Measurements from ENCODE around the gene DOCK3. TPM values are rescaled to one million over a fixed set of nuclear protein-coding genes. Genes with fewer than 3 reads are reported as not detected.
"Not testable (repeated sequence)": the region's sequence is repeated elsewhere in the genome, so short reads cannot be mapped to it uniquely, and the experiment has no call there.

Gene DOCK3
- total and polyA plus RNA-seq, 4 donors: 11.0 to 35.7 (median 33.0) TPM

- no peaks in the 10 kb centered on the region for H3K4me1 ChIP-seq (ENCODE audit: control insufficient read depth, insufficient read depth, low read length)
- H3K36me3 ChIP-seq (ENCODE audit: control insufficient read depth, insufficient read depth, low read length): peaks cover 12% of the 10 kb centered on the region
- DNase-seq (ENCODE audit: low read depth in 4 of 6, low spot score in 6 of 6): no peak
- no peaks in the 10 kb centered on the region for H3K27me3 ChIP-seq (ENCODE audit: control insufficient read depth, insufficient read depth, low read length)
- no peak overlapping the region for H3K4me3 ChIP-seq (ENCODE audit: low read depth, low read length)
- WGBS (ENCODE audit: insufficient coverage): 63% methylated on average over 3 of the region's 3 CpGs
- H3K9me3 ChIP-seq (ENCODE audit: control insufficient read depth, insufficient read depth, low read length): no peaks in the 10 kb centered on the region
- H3K27ac ChIP-seq (ENCODE audit: low read depth, low read length): no peak overlapping the region
Observed at GRCh38 chr3:51242939-51243338, 568.2 kb downstream of the DOCK3 start.

GRCh38 chr3:51243924-51244323 lies 569.2 kb downstream of the DOCK3 start:
- Histone ChIP-seq H3K9me3 (ENCODE audit: control insufficient read depth, insufficient read depth, low read length) (no peaks in the 10 kb centered on the region), H3K27ac (ENCODE audit: low read depth, low read length) (no peak overlapping the region), H3K4me1 (ENCODE audit: control insufficient read depth, insufficient read depth, low read length) (no peaks in the 10 kb centered on the region), H3K36me3 (ENCODE audit: control insufficient read depth, insufficient read depth, low read length) (peaks cover 15% of the 10 kb centered on the region), H3K27me3 (ENCODE audit: control insufficient read depth, insufficient read depth, low read length) (no peaks in the 10 kb centered on the region), H3K4me3 (ENCODE audit: low read depth, low read length) (no peak overlapping the region)
- DNase-seq (ENCODE audit: low read depth in 4 of 6, low spot score in 6 of 6): no peak

GRCh38 chr3:51245867-51246266 lies 571.1 kb downstream of the DOCK3 start:
- Histone ChIP-seq H3K36me3 (ENCODE audit: control insufficient read depth, insufficient read depth, low read length) (peaks cover 15% of the 10 kb centered on the region), H3K9me3 (ENCODE audit: control insufficient read depth, insufficient read depth, low read length) (no peaks in the 10 kb centered on the region), H3K4me1 (ENCODE audit: control insufficient read depth, insufficient read depth, low read length) (no peaks in the 10 kb centered on the region), H3K4me3 (ENCODE audit: low read depth, low read length) (no peak overlapping the region), H3K27me3 (ENCODE audit: control insufficient read depth, insufficient read depth, low read length) (no peaks in the 10 kb centered on the region), H3K27ac (ENCODE audit: low read depth, low read length) (no peak overlapping the region)
- no CpG with 5 or more reads among the region's 2 CpGs for WGBS (ENCODE audit: insufficient coverage)
- DNase-seq (ENCODE audit: low read depth in 4 of 6, low spot score in 6 of 6): no peak

GRCh38 chr3:51257870-51258269 lies 583.1 kb downstream of the DOCK3 start:
- Histone ChIP-seq H3K36me3 (ENCODE audit: control insufficient read depth, insufficient read depth, low read length) (peaks cover 20% of the 10 kb centered on the region), H3K4me3 (ENCODE audit: low read depth, low read length) (no peak overlapping the region), H3K27me3 (ENCODE audit: control insufficient read depth, insufficient read depth, low read length) (no peaks in the 10 kb centered on the region), H3K4me1 (ENCODE audit: control insufficient read depth, insufficient read depth, low read length) (no peaks in the 10 kb centered on the region), H3K9me3 (ENCODE audit: control insufficient read depth, insufficient read depth, low read length) (no peaks in the 10 kb centered on the region), H3K27ac (ENCODE audit: low read depth, low read length) (no peak overlapping the region)
- DNase-seq (ENCODE audit: low read depth in 4 of 6, low spot score in 6 of 6): no peak
- WGBS (ENCODE audit: insufficient coverage): no CpG with 5 or more reads among the region's 1 CpG

- H3K9me3 ChIP-seq (ENCODE audit: control insufficient read depth, insufficient read depth, low read length); DNase-seq (ENCODE audit: low read depth in 4 of 6, low spot score in 6 of 6); H3K4me3 ChIP-seq (ENCODE audit: low read depth, low read length); H3K27me3 ChIP-seq (ENCODE audit: control insufficient read depth, insufficient read depth, low read length); H3K27ac ChIP-seq (ENCODE audit: low read depth, low read length); H3K4me1 ChIP-seq (ENCODE audit: control insufficient read depth, insufficient read depth, low read length): not testable (repeated sequence)
- peaks cover 14% of the 10 kb centered on the region for H3K36me3 ChIP-seq (ENCODE audit: control insufficient read depth, insufficient read depth, low read length)
- WGBS (ENCODE audit: insufficient coverage): 86% methylated on average over 1 of the region's 4 CpGs
Observed at GRCh38 chr3:51264166-51264565, 589.4 kb downstream of the DOCK3 start.

GRCh38 chr3:51268132-51268531 lies 593.4 kb downstream of the DOCK3 start:
- Histone ChIP-seq H3K4me1 (ENCODE audit: control insufficient read depth, insufficient read depth, low read length) (no peaks in the 10 kb centered on the region), H3K36me3 (ENCODE audit: control insufficient read depth, insufficient read depth, low read length) (peaks cover 4% of the 10 kb centered on the region), H3K27me3 (ENCODE audit: control insufficient read depth, insufficient read depth, low read length) (no peaks in the 10 kb centered on the region), H3K27ac (ENCODE audit: low read depth, low read length) (no peak overlapping the region), H3K9me3 (ENCODE audit: control insufficient read depth, insufficient read depth, low read length) (no peaks in the 10 kb centered on the region), H3K4me3 (ENCODE audit: low read depth, low read length) (no peak overlapping the region)
- no peak for DNase-seq (ENCODE audit: low read depth in 4 of 6, low spot score in 6 of 6)

GRCh38 chr3:51269466-51269865 lies 594.7 kb downstream of the DOCK3 start:
- Histone ChIP-seq H3K27ac (ENCODE audit: low read depth, low read length) (no peak overlapping the region), H3K9me3 (ENCODE audit: control insufficient read depth, insufficient read depth, low read length) (no peaks in the 10 kb centered on the region), H3K4me3 (ENCODE audit: low read depth, low read length) (no peak overlapping the region), H3K27me3 (ENCODE audit: control insufficient read depth, insufficient read depth, low read length) (no peaks in the 10 kb centered on the region), H3K36me3 (ENCODE audit: control insufficient read depth, insufficient read depth, low read length) (peaks cover 4% of the 10 kb centered on the region), H3K4me1 (ENCODE audit: control insufficient read depth, insufficient read depth, low read length) (no peaks in the 10 kb centered on the region)
- no peak for DNase-seq (ENCODE audit: low read depth in 4 of 6, low spot score in 6 of 6)

GRCh38 chr3:51270559-51270958 lies 595.8 kb downstream of the DOCK3 start:
- 100% methylated on average over 2 of the region's 3 CpGs for WGBS (ENCODE audit: insufficient coverage)
- peaks cover 6% of the 10 kb centered on the region for H3K36me3 ChIP-seq (ENCODE audit: control insufficient read depth, insufficient read depth, low read length)
- no peak for DNase-seq (ENCODE audit: low read depth in 4 of 6, low spot score in 6 of 6)
- H3K4me3 ChIP-seq (ENCODE audit: low read depth, low read length): no peak overlapping the region
- H3K27me3 ChIP-seq (ENCODE audit: control insufficient read depth, insufficient read depth, low read length): no peaks in the 10 kb centered on the region
- no peaks in the 10 kb centered on the region for H3K9me3 ChIP-seq (ENCODE audit: control insufficient read depth, insufficient read depth, low read length)
- H3K27ac ChIP-seq (ENCODE audit: low read depth, low read length): no peak overlapping the region
- H3K4me1 ChIP-seq (ENCODE audit: control insufficient read depth, insufficient read depth, low read length): no peaks in the 10 kb centered on the region

GRCh38 chr3:51271172-51271571 lies 596.4 kb downstream of the DOCK3 start:
- Histone ChIP-seq H3K9me3 (ENCODE audit: control insufficient read depth, insufficient read depth, low read length) (no peaks in the 10 kb centered on the region), H3K36me3 (ENCODE audit: control insufficient read depth, insufficient read depth, low read length) (peaks cover 6% of the 10 kb centered on the region), H3K27me3 (ENCODE audit: control insufficient read depth, insufficient read depth, low read length) (no peaks in the 10 kb centered on the region), H3K4me1 (ENCODE audit: control insufficient read depth, insufficient read depth, low read length) (no peaks in the 10 kb centered on the region), H3K4me3 (ENCODE audit: low read depth, low read length) (no peak overlapping the region), H3K27ac (ENCODE audit: low read depth, low read length) (no peak overlapping the region)
- no CpG with 5 or more reads among the region's 1 CpG for WGBS (ENCODE audit: insufficient coverage)
- no peak for DNase-seq (ENCODE audit: low read depth in 4 of 6, low spot score in 6 of 6)

GRCh38 chr3:51274052-51274451 lies 599.3 kb downstream of the DOCK3 start:
- Histone ChIP-seq H3K9me3 (ENCODE audit: control insufficient read depth, insufficient read depth, low read length) (no peaks in the 10 kb centered on the region), H3K27me3 (ENCODE audit: control insufficient read depth, insufficient read depth, low read length) (no peaks in the 10 kb centered on the region), H3K27ac (ENCODE audit: low read depth, low read length) (no peak overlapping the region), H3K4me1 (ENCODE audit: control insufficient read depth, insufficient read depth, low read length) (no peaks in the 10 kb centered on the region), H3K4me3 (ENCODE audit: low read depth, low read length) (no peak overlapping the region), H3K36me3 (ENCODE audit: control insufficient read depth, insufficient read depth, low read length) (peaks cover 14% of the 10 kb centered on the region)
- no peak for DNase-seq (ENCODE audit: low read depth in 4 of 6, low spot score in 6 of 6)
- 60% methylated on average over 1 of the region's 2 CpGs for WGBS (ENCODE audit: insufficient coverage)
